Measurements from ENCODE around the gene CPED1.

GRCh38 chr7:121054925-121055324 is 66.4 kb downstream of the CPED1 start:
- TF ChIP-seq CTCF (IDR thresholded peaks at IDR 0.05) (no peak), POLR2A (IDR thresholded peaks at IDR 0.05) (no peak)
